Measurements from ENCODE around the gene SLC22A2.

SLC22A2 gene

DNA sequence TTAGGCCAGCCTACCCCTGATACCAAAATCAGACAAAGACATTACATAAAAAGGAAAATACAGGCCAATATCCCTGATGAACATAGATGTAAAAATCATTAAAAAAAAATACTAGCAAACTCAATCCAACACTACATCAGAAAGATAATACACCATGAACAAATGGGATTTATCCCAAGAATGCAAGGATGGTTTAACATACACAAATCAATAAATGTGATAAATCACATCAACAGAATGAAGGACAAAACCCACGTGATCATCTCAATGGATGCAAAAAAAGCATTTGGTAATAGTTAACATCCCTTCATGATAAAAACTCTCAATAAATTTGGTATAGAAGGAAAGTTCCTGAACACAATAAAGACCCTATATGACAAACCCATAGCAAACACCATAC lies 63.8 kb downstream of the SLC22A2 start:
- TF ChIP-seq SIN3A (IDR thresholded peaks at IDR 0.05; ENCODE audit: borderline replicate concordance, insufficient read depth, low read length), result no peak
- TF ChIP-seq POLR2AphosphoS5 (IDR thresholded peaks at IDR 0.05; ENCODE audit: low read depth, low read length), result no peak
- TF ChIP-seq FOXP2 (optimal IDR thresholded peaks at IDR 0.05; ENCODE audit: borderline replicate concordance, extremely low read depth, extremely low read length, insufficient read depth), result no peak
- TF ChIP-seq, protein P1, sequence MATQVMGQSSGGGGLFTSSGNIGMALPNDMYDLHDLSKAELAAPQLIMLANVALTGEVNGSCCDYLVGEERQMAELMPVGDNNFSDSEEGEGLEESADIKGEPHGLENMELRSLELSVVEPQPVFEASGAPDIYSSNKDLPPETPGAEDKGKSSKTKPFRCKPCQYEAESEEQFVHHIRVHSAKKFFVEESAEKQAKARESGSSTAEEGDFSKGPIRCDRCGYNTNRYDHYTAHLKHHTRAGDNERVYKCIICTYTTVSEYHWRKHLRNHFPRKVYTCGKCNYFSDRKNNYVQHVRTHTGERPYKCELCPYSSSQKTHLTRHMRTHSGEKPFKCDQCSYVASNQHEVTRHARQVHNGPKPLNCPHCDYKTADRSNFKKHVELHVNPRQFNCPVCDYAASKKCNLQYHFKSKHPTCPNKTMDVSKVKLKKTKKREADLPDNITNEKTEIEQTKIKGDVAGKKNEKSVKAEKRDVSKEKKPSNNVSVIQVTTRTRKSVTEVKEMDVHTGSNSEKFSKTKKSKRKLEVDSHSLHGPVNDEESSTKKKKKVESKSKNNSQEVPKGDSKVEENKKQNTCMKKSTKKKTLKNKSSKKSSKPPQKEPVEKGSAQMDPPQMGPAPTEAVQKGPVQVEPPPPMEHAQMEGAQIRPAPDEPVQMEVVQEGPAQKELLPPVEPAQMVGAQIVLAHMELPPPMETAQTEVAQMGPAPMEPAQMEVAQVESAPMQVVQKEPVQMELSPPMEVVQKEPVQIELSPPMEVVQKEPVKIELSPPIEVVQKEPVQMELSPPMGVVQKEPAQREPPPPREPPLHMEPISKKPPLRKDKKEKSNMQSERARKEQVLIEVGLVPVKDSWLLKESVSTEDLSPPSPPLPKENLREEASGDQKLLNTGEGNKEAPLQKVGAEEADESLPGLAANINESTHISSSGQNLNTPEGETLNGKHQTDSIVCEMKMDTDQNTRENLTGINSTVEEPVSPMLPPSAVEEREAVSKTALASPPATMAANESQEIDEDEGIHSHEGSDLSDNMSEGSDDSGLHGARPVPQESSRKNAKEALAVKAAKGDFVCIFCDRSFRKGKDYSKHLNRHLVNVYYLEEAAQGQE (IDR thresholded peaks at IDR 0.05; ENCODE audit: insufficient read depth in 1 of 2, low read depth in 2 of 2, low read length in 2 of 2), result no peak
- TF ChIP-seq TAF1 (IDR thresholded peaks at IDR 0.05; ENCODE audit: borderline replicate concordance, insufficient read depth, low read length), result no peak

DNA sequence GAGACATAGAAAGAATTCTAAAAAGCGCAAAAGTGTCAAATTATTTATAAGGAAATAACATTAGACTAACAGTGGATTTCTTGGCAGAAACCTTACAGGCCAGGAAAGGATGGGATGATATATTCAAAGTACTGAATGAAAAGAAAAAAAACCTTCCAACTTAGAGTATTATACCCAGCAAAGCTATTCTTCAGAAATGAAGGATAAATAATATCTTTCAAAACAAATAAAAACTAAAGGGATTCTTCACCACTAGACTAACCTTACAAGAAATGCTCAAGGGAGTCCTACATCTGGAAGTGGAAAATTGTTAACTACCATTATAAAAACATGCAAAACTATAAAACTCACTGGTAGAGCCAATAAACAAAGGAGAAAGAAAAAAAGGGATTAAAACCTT lies 65.8 kb downstream of the SLC22A2 start:
- no peak for TF ChIP-seq FOXP2 (optimal IDR thresholded peaks at IDR 0.05; ENCODE audit: borderline replicate concordance, extremely low read depth, extremely low read length, insufficient read depth)

DNA sequence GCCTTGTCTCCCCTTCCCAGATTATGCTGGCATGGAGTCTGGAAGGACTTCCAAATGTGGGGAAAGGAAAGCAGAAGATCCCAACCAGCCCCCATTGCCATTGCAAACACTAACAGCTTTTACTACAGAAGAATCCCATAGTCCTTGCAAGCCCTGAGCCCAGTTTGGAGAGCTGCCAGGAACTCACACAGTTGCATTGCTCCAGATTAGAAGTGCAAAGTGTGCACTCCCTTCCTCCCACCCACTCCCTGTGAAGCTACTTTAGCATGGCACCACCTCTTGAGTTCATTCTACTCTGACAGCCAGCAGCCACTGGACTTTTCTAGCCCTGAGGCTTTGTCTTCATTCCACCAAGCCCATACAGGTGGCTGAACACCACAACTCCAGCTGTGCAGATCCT lies 67.6 kb downstream of the SLC22A2 start:
- no peak for TF ChIP-seq FOXP2 (optimal IDR thresholded peaks at IDR 0.05; ENCODE audit: borderline replicate concordance, extremely low read depth, extremely low read length, insufficient read depth)
- TF ChIP-seq SIN3A (IDR thresholded peaks at IDR 0.05; ENCODE audit: borderline replicate concordance, insufficient read depth, low read length), result no peak
- TF ChIP-seq, protein P1 (IDR thresholded peaks at IDR 0.05; ENCODE audit: insufficient read depth in 1 of 2, low read depth in 2 of 2, low read length in 2 of 2), result no peak
- TF ChIP-seq TAF1 (IDR thresholded peaks at IDR 0.05; ENCODE audit: borderline replicate concordance, insufficient read depth, low read length), result no peak
- TF ChIP-seq POLR2AphosphoS5 (IDR thresholded peaks at IDR 0.05; ENCODE audit: low read depth, low read length), result no peak

DNA sequence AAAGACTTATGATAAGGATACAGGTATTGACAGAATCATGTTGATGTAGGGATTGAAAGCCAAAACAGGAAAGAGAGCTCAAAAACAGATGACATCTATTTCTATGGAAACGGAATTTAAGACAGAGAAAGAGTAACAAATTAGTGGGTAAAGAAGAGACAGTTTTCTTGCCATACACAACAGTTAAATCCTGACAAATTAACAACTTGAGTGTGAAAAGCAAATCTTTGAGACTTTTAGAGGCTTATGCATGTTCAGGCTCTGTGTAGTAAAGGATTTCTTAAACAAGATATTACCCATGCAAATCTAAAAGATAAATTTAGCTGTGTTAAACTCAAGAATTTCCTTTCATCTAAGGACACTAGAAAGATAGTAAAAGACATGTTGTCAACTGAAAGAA lies 68.5 kb downstream of the SLC22A2 start:
- TF ChIP-seq POLR2AphosphoS5 (IDR thresholded peaks at IDR 0.05; ENCODE audit: low read depth, low read length) (no peak), FOXP2 (optimal IDR thresholded peaks at IDR 0.05; ENCODE audit: borderline replicate concordance, extremely low read depth, extremely low read length, insufficient read depth) (no peak), TAF1 (IDR thresholded peaks at IDR 0.05; ENCODE audit: borderline replicate concordance, insufficient read depth, low read length) (no peak), SIN3A (IDR thresholded peaks at IDR 0.05; ENCODE audit: borderline replicate concordance, insufficient read depth, low read length) (no peak)
- TF ChIP-seq, protein P1 (IDR thresholded peaks at IDR 0.05; ENCODE audit: insufficient read depth in 1 of 2, low read depth in 2 of 2, low read length in 2 of 2), result no peak

DNA sequence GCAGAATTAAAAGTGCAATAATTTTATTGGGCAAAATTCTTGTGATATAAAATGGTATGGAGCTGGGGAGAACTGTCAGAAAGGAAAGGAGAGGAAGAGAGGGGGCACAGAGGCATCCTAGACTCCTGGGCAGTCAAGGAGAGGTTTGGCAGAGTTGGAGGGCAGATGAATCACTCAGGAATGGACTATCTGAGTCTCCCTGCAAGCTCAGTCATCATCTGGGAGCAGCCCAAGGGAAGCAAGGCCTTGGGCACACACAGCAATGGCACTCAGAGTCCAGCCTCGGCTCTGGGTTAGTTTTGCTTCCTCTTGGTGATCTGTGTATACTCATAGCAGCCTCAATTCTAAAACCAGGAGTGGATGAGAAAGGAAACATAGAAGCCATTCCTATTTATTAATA lies 69.8 kb downstream of the SLC22A2 start:
- no peak for TF ChIP-seq POLR2AphosphoS5 (IDR thresholded peaks at IDR 0.05; ENCODE audit: low read depth, low read length)
- TF ChIP-seq, protein P1 (IDR thresholded peaks at IDR 0.05; ENCODE audit: insufficient read depth in 1 of 2, low read depth in 2 of 2, low read length in 2 of 2), result no peak
- no peak for TF ChIP-seq SIN3A (IDR thresholded peaks at IDR 0.05; ENCODE audit: borderline replicate concordance, insufficient read depth, low read length)
- TF ChIP-seq FOXP2 (optimal IDR thresholded peaks at IDR 0.05; ENCODE audit: borderline replicate concordance, extremely low read depth, extremely low read length, insufficient read depth), result no peak
- TF ChIP-seq TAF1 (IDR thresholded peaks at IDR 0.05; ENCODE audit: borderline replicate concordance, insufficient read depth, low read length), result no peak
